SK-N-SH (cell line): ENCODE results near the gene SELENOI. TPM values are rescaled to one million over a fixed set of nuclear protein-coding genes. Genes with fewer than 3 reads are reported as not detected.

ENCODE experiments used
- CTCF ChIA-PET: fragments of 300-600, 350-600 bp; formaldehyde crosslinking; extraction: SDS; loops from one replicate; lab custom pipeline; 2021; lab: Yijun Ruan, JAX
- POLR2A ChIA-PET: fragments of 350-600 bp; sonication (Branson Sonifier 250); formaldehyde crosslinking; extraction: SDS; loops from one replicate; lab custom pipeline; 2020; ENCODE audit warnings: antibody characterized with exemption, inconsistent platforms; lab: Yijun Ruan, JAX
- DNase-seq: peaks from one replicate; pipeline ENCODE4 v3.0.0; 2012
- H2AFZ ChIP-seq: fragments of 200-600 bp; sonication (generic); 2 replicates; pipeline ENCODE4 v1.8.1; 2016; ENCODE audit warnings: antibody characterized with exemption, mild to moderate bottlenecking, low read depth
- H3F3A ChIP-seq: fragments of 200-600 bp; sonication (generic); replicated peaks from 2 replicates; pipeline ENCODE3; 2016; ENCODE audit warnings: antibody characterized with exemption, mild to moderate bottlenecking; ENCODE audit not compliant: insufficient read depth
- H3K27ac ChIP-seq, 2 experiments: fragments of 200-500 bp in 1 of 2; fragments of 200-600 bp in 1 of 2; sonication (Bioruptor generic) in 1 of 2; sonication (generic), shearing (Covaris generic) in 1 of 2; 2 replicates each; pipeline versions ENCODE4 v1.5.1 to v1.6.1; 2014 to 2016; ENCODE audit warnings: low read depth in 2 of 2, inconsistent platforms in 1 of 2, low read length in 1 of 2, mild to moderate bottlenecking in 1 of 2, mixed read lengths in 1 of 2
- H3K27me3 ChIP-seq: fragments of 200-600 bp; sonication (generic), shearing (Covaris generic); 2 replicates; pipeline ENCODE4 v1.6.1; 2016; ENCODE audit warnings: mixed run types; ENCODE audit not compliant: insufficient read depth
- H3K36me3 ChIP-seq, 2 experiments: fragments of 200-500 bp in 1 of 2; fragments of 200-600 bp in 1 of 2; sonication (Bioruptor generic) in 1 of 2; sonication (generic) in 1 of 2; replicated peaks in 1 of 2; 2 replicates each; pipeline versions ENCODE3 to v1.5.1; 2014 to 2016; ENCODE audit warnings: low read length in 1 of 2, mild to moderate bottlenecking in 1 of 2; ENCODE audit not compliant: insufficient read depth in 2 of 2, control insufficient read depth in 1 of 2
- H3K4me1 ChIP-seq, 2 experiments: fragments of 200-500 bp in 1 of 2; fragments of 200-600 bp in 1 of 2; sonication (Bioruptor generic) in 1 of 2; sonication (generic), shearing (Covaris generic) in 1 of 2; 2 replicates each; pipeline versions ENCODE4 v1.5.1 to v1.6.1; 2014 to 2016; ENCODE audit warnings: low read depth in 1 of 2, low read length in 1 of 2, mixed run types in 1 of 2; ENCODE audit not compliant: insufficient read depth in 2 of 2, control insufficient read depth in 1 of 2
- H3K4me2 ChIP-seq: fragments of 200-600 bp; sonication (generic), shearing (Covaris generic); 2 replicates; pipeline ENCODE4 v1.6.1; 2017; ENCODE audit warnings: mixed run types
- H3K4me3 ChIP-seq, 2 experiments: fragments of 200-500 bp in 1 of 2; fragments of 200-600 bp in 1 of 2; sonication (Bioruptor generic) in 1 of 2; sonication (generic), shearing (Covaris generic) in 1 of 2; 2 replicates each; pipeline versions ENCODE4 v1.5.1 to v1.8.1; 2014 to 2016; ENCODE audit warnings: low read depth in 2 of 2, inconsistent platforms in 1 of 2, low read length in 1 of 2, mild to moderate bottlenecking in 1 of 2, mixed read lengths in 1 of 2, moderate library complexity in 1 of 2
- H3K79me2 ChIP-seq: fragments of 200-600 bp; sonication (generic); 2 replicates; pipeline ENCODE4 v1.8.1; 2017; ENCODE audit warnings: mild to moderate bottlenecking; ENCODE audit not compliant: insufficient read depth
- H3K9ac ChIP-seq: fragments of 200-600 bp; sonication (generic); 2 replicates; pipeline ENCODE4 v1.6.1; 2017; ENCODE audit warnings: mixed run types
- H3K9me2 ChIP-seq: fragments of 200-600 bp; sonication (generic); 2 replicates; pipeline ENCODE4 v1.6.1; 2017; ENCODE audit warnings: mixed run types
- H3K9me3 ChIP-seq: fragments of 200-600 bp; sonication (generic); 2 replicates; pipeline ENCODE4 v1.6.1; 2017; ENCODE audit warnings: mixed run types, mild to moderate bottlenecking, moderate library complexity
- H4K20me1 ChIP-seq: fragments of 200-600 bp; sonication (generic); 2 replicates; pipeline ENCODE4 v1.6.1; 2017; ENCODE audit warnings: mild to moderate bottlenecking, mixed run types; ENCODE audit not compliant: insufficient read depth
- ELF1 ChIP-seq: IDR thresholded peaks from 2 replicates; pipeline ENCODE4 v1.4.0; 2012
- EP300 ChIP-seq, 2 experiments: IDR thresholded peaks; 2 replicates each; pipeline versions ENCODE4 v1.4.0 to v1.6.1; 2012; ENCODE audit warnings: borderline replicate concordance in 1 of 2, low read depth in 1 of 2, low read length in 1 of 2
- FOSL2 ChIP-seq: IDR thresholded peaks from 2 replicates; pipeline ENCODE4 v1.4.0; 2012; ENCODE audit warnings: low read depth, mild to moderate bottlenecking, moderate library complexity, borderline replicate concordance
- GABPA ChIP-seq: IDR thresholded peaks from 2 replicates; pipeline ENCODE4 v1.4.0; 2012; ENCODE audit warnings: low read depth, mild to moderate bottlenecking
- MAX ChIP-seq: IDR thresholded peaks from 2 replicates; pipeline ENCODE4 v1.4.0; 2012; ENCODE audit warnings: low read depth
- MXI1 ChIP-seq: IDR thresholded peaks from 2 replicates; pipeline ENCODE4 v1.6.1; 2012; ENCODE audit warnings: mild to moderate bottlenecking, low read depth, low read length, improper control_type of control experiment
- NFIC ChIP-seq: IDR thresholded peaks from 2 replicates; pipeline ENCODE4 v1.4.0; 2012; ENCODE audit warnings: borderline replicate concordance
- PBX3 ChIP-seq: IDR thresholded peaks from 2 replicates; pipeline ENCODE4; 2012
- RAD21 ChIP-seq: IDR thresholded peaks from 2 replicates; pipeline ENCODE4 v1.6.1; 2012; ENCODE audit warnings: mild to moderate bottlenecking, low read length
- REST ChIP-seq: IDR thresholded peaks from 2 replicates; pipeline ENCODE4 v1.6.1; 2012; ENCODE audit warnings: mild to moderate bottlenecking, low read depth, low read length, moderate library complexity
- RXRA ChIP-seq: IDR thresholded peaks from 2 replicates; pipeline ENCODE4 v1.4.0; 2012; ENCODE audit warnings: low read depth, mild to moderate bottlenecking, borderline replicate concordance
- SIN3A ChIP-seq: IDR thresholded peaks from 2 replicates; pipeline ENCODE4 v1.6.1; 2012; ENCODE audit warnings: low read depth, mild to moderate bottlenecking, low read length, moderate library complexity, borderline replicate concordance
- SMC3 ChIP-seq: IDR thresholded peaks from 2 replicates; pipeline ENCODE4 v1.6.1; 2012; ENCODE audit warnings: low read depth, low read length, improper control_type of control experiment
- TEAD4 ChIP-seq: IDR thresholded peaks from 2 replicates; pipeline ENCODE4 v1.4.0; 2012; ENCODE audit warnings: mild to moderate bottlenecking, borderline replicate concordance; ENCODE audit not compliant: insufficient read depth
- WGBS: methylation state at CpG from one replicate; pipeline ENCODE4 v1.1.6; 2017; ENCODE audit warnings: low lambda C conversion rate; 5-methylcytosine and 5-hydroxymethylcytosine counted together
- polyA plus RNA-seq, 3 experiments: library from polyadenylated mRNA; depleted of rRNA; stranded (reverse); fragments of >200 nt; gene quantifications; 2 replicates each; pipeline ENCODE4 v1.2.3, GENCODE V29; 2012

Gene SELENOI
- polyA plus RNA-seq, 1 of the 3 experiments (the other 2 are of a cell fraction), result 4.4 TPM

GRCh38 chr2:26399771-26400376, 53.9 kb downstream of the SELENOI start:
- Histone ChIP-seq H3K36me3 (peaks cover 0 to 5% of the 10 kb centered on the region in 2 experiments), H3K9me3 (no peaks in the 10 kb centered on the region), H3K27me3 (no peaks in the 10 kb centered on the region), H3F3A (peaks cover 7% of the 10 kb centered on the region), H3K4me3 (no peak overlapping the region), H3K27ac (no peak overlapping the region), H3K9ac (no peak overlapping the region), H3K4me2 (no peak overlapping the region), H4K20me1 (no peaks in the 10 kb centered on the region), H3K9me2 (no peaks in the 10 kb centered on the region), H3K4me1 (peaks cover 0 to 28% of the 10 kb centered on the region in 2 experiments; a peak in 2 of 4 replicates), H3K79me2 (no peaks in the 10 kb centered on the region), H2AFZ (no peak overlapping the region)
- no peak for TF ChIP-seq FOSL2
- 79% methylated on average over 4 of the region's 4 CpGs for WGBS
- no peak for DNase-seq
- CTCF ChIA-PET, result interaction anchor here (0.7 to 1.7 kb wide), 8 partner anchors 8 to 205 kb away, joined by 3 to 6 read pairs (median 3); no protein-coding TSS in a partner anchor
- POLR2A ChIA-PET, result no interaction called here

- H4K20me1 ChIP-seq, result no peaks in the 10 kb centered on the region
- no peak for TF ChIP-seq GABPA
- no peak for TF ChIP-seq ELF1
- TF ChIP-seq PBX3, result no peak
- no peak for TF ChIP-seq RXRA
- TF ChIP-seq SMC3, result no peak
- no peak for TF ChIP-seq MXI1
- TF ChIP-seq NFIC, result no peak
- no peak for TF ChIP-seq RAD21
- TF ChIP-seq MAX, result no peak
- no peak for TF ChIP-seq SIN3A
- no peak for TF ChIP-seq REST
- TF ChIP-seq EP300 (IDR thresholded peaks at IDR 0.05; ENCODE audit: borderline replicate concordance in 1 of 2, low read depth in 1 of 2, low read length in 1 of 2), result no peak
- TF ChIP-seq TEAD4, result no peak
- H3K27ac ChIP-seq, result no peak overlapping the region
- H3K27me3 ChIP-seq, result no peaks in the 10 kb centered on the region
- peaks cover 0 to 19% of the 10 kb centered on the region in 2 experiments; a peak in 2 of 4 replicates for H3K4me1 ChIP-seq
- POLR2A ChIA-PET, result no interaction called here
- CTCF ChIA-PET, result interaction anchor here (0.8 to 1.7 kb wide), 7 partner anchors 8 to 204 kb away, joined by 3 to 6 read pairs (median 3); no protein-coding TSS in a partner anchor
- no peaks in the 10 kb centered on the region for H3K79me2 ChIP-seq
- no peak overlapping the region for H3K9ac ChIP-seq
- no peaks in the 10 kb centered on the region for H3K9me3 ChIP-seq
- no peak overlapping the region for H3K4me3 ChIP-seq
- no peak overlapping the region for H3K4me2 ChIP-seq
- WGBS, result 95% methylated on average over 5 of the region's 5 CpGs
- no peak for DNase-seq
- H3K36me3 ChIP-seq, result peaks cover 0 to 5% of the 10 kb centered on the region in 2 experiments
- no peak overlapping the region for H2AFZ ChIP-seq
- H3F3A ChIP-seq, result peaks cover 7% of the 10 kb centered on the region
- no peaks in the 10 kb centered on the region for H3K9me2 ChIP-seq
Measured at GRCh38 chr2:26400723-26401122, 54.8 kb downstream of the SELENOI start.
